ENCODE measurements around the gene NR3C2. TPM values are rescaled to one million over a fixed set of nuclear protein-coding genes. Genes with fewer than 3 reads are reported as not detected.
A peak's percentile ranks its signal among the peaks of the same experiment; 100 is the strongest.

The NR3C2 gene
- total and polyA plus RNA-seq, 2 experiments from 2014 or later, result 1.2 to 3.0 TPM

GRCh38 chr4:148332486-148332885 lies 109.7 kb downstream of the NR3C2 start (continued):
- TF ChIP-seq CTCF (conservative IDR thresholded peaks at IDR 0.05; ENCODE audit: low read depth in 2 of 2) (no peak), ZNF114 (CRISPR knock-in tag; IDR thresholded peaks at IDR 0.05) (no peak)

GRCh38 chr4:148330724-148331123 lies 111.5 kb downstream of the NR3C2 start:
- H3K4me1 ChIP-seq (ENCODE audit: insufficient read depth), result peaks cover 27% of the 10 kb centered on the region
- H3K4me3 ChIP-seq, result no peak overlapping the region
- H3K9me3 Mint-ChIP-seq, result no peaks in the 10 kb centered on the region
- H3K4me3 Mint-ChIP-seq, result no peak overlapping the region
- H3K4me1 Mint-ChIP-seq, result peaks cover 19% of the 10 kb centered on the region
- peak overlapping the region; percentile 33 for H3K4me2 ChIP-seq
- H3K79me2 ChIP-seq (replicated peaks; ENCODE audit: insufficient read depth), result no peaks in the 10 kb centered on the region
- H3K27ac Mint-ChIP-seq, result peak overlapping the region; percentile 37; the same call in 1 of the 2 replicates
- H3K36me3 Mint-ChIP-seq (ENCODE audit: low read depth), result no peaks in the 10 kb centered on the region
- no peaks in the 10 kb centered on the region for H3K36me3 ChIP-seq (ENCODE audit: insufficient read depth)
- H4K20me1 ChIP-seq (replicated peaks; ENCODE audit: insufficient read depth), result no peaks in the 10 kb centered on the region
- peaks cover 2% of the 10 kb centered on the region for H3K27me3 Mint-ChIP-seq (ENCODE audit: insufficient read depth, low read depth, poor library complexity)
- ATAC-seq, result no peak
- no peaks in the 10 kb centered on the region for H3F3A ChIP-seq (replicated peaks; ENCODE audit: low read depth)
- TF ChIP-seq STAT1 (IDR thresholded peaks at IDR 0.05; ENCODE audit: unreplicated experiment), result no peak
- H3K9me2 ChIP-seq (ENCODE audit: insufficient read depth), result no peaks in the 10 kb centered on the region
- H3K27me3 ChIP-seq (ENCODE audit: insufficient read depth), result no peaks in the 10 kb centered on the region
- H2AFZ ChIP-seq, result no peak overlapping the region
- no peak for DNase-seq (ENCODE audit: low spot score)
- H3K27ac ChIP-seq (ENCODE audit: low read depth), result no peak overlapping the region

- H3K79me2 ChIP-seq (replicated peaks; ENCODE audit: insufficient read depth), result no peaks in the 10 kb centered on the region
- no peaks in the 10 kb centered on the region for H3F3A ChIP-seq (replicated peaks; ENCODE audit: low read depth)
- DNase-seq (ENCODE audit: low spot score) (no peak), ATAC-seq (no peak)
- no peaks in the 10 kb centered on the region for H4K20me1 ChIP-seq (replicated peaks; ENCODE audit: insufficient read depth)
- H3K9me2 ChIP-seq (ENCODE audit: insufficient read depth), result no peaks in the 10 kb centered on the region
- Mint-ChIP-seq H3K36me3 (ENCODE audit: low read depth) (no peaks in the 10 kb centered on the region), H3K27ac (no peak overlapping the region), H3K4me3 (no peak overlapping the region), H3K9me3 (no peaks in the 10 kb centered on the region), H3K4me1 (peaks cover 19% of the 10 kb centered on the region), H3K27me3 (ENCODE audit: insufficient read depth, low read depth, poor library complexity) (peaks cover 2% of the 10 kb centered on the region)
- H3K27me3 ChIP-seq (ENCODE audit: insufficient read depth), result no peaks in the 10 kb centered on the region
- H2AFZ ChIP-seq, result no peak overlapping the region
- no peak overlapping the region for H3K4me3 ChIP-seq
- H3K4me1 ChIP-seq (ENCODE audit: insufficient read depth), result peaks cover 27% of the 10 kb centered on the region
- no peaks in the 10 kb centered on the region for H3K36me3 ChIP-seq (ENCODE audit: insufficient read depth)
- no peak overlapping the region for H3K4me2 ChIP-seq
- no peak overlapping the region for H3K27ac ChIP-seq (ENCODE audit: low read depth)
- no peak for TF ChIP-seq STAT1 (IDR thresholded peaks at IDR 0.05; ENCODE audit: unreplicated experiment)
- no peak for TF ChIP-seq CTCF (conservative IDR thresholded peaks at IDR 0.05; ENCODE audit: low read depth in 2 of 2)
- TF ChIP-seq ZNF331 (CRISPR knock-in tag; IDR thresholded peaks at IDR 0.05; ENCODE audit: low read depth), result no peak
- TF ChIP-seq EZH2phosphoT487 (IDR thresholded peaks at IDR 0.05; ENCODE audit: unreplicated experiment), result no peak
- no peak for TF ChIP-seq ETS1 (IDR thresholded peaks at IDR 0.05)
- TF ChIP-seq ZNF462 (CRISPR knock-in tag; IDR thresholded peaks at IDR 0.05), result no peak
- no peak for TF ChIP-seq JUNB (IDR thresholded peaks at IDR 0.05; ENCODE audit: unreplicated experiment)
- no peak for TF ChIP-seq NANOG (IDR thresholded peaks at IDR 0.05; ENCODE audit: borderline replicate concordance)
Measured at GRCh38 chr4:148330161-148330560, 112.1 kb downstream of the NR3C2 start.
